ENCODE measurements around the gene HOTAIR. TPM values are rescaled to one million over a fixed set of nuclear protein-coding genes. Genes with fewer than 3 reads are reported as not detected.

The HOTAIR gene
- total RNA-seq, 1 donor from 2014 or later, result not detected

DNA sequence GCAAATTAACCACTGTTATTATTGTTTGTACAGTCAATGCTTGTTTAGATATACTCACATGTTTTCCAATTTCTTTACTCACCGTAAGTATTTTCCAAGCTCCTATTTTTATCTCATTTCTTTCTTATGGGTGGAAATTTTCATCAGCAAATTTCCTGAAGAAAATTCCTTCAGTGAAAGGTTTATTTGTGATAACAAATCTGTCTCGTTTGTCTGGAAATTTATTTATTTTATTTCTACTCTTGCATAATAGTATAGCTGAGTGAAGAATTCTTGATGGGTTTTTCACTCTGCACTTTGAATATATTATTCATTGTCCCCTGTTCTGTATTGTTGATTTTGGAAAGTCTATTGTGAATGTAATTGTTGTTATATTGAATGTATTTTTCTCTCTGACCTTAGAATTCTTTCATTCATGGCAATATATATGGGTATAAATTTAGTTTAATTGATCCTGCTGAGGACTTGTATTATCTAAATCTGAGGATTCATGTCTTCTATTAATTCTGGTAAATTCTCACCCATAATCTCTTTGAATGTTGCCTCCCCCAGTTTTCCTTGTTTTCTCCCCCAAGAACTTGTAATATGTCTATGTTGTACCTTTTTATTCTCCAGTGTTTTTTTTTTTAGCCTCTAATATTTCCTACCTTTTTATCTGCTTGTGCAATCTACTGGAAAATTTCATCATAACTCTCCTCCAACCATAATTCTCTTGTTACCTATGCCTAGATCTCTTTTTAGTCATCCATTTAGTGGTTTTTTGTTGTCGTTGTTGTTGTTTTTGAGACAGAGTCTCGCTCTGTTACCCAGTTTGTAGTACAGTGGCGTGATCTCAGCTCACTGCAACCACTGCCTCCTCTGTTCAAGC is 57.7 kb downstream of the HOTAIR start:
- TF ChIP-seq, protein P1, sequence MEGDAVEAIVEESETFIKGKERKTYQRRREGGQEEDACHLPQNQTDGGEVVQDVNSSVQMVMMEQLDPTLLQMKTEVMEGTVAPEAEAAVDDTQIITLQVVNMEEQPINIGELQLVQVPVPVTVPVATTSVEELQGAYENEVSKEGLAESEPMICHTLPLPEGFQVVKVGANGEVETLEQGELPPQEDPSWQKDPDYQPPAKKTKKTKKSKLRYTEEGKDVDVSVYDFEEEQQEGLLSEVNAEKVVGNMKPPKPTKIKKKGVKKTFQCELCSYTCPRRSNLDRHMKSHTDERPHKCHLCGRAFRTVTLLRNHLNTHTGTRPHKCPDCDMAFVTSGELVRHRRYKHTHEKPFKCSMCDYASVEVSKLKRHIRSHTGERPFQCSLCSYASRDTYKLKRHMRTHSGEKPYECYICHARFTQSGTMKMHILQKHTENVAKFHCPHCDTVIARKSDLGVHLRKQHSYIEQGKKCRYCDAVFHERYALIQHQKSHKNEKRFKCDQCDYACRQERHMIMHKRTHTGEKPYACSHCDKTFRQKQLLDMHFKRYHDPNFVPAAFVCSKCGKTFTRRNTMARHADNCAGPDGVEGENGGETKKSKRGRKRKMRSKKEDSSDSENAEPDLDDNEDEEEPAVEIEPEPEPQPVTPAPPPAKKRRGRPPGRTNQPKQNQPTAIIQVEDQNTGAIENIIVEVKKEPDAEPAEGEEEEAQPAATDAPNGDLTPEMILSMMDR (IDR thresholded peaks at IDR 0.05), result no peak
- H3K4me1 ChIP-seq, result no peaks in the 10 kb centered on the region
- no peaks in the 10 kb centered on the region for H3K9me3 ChIP-seq
- H3K27ac ChIP-seq, result no peak overlapping the region
- no peaks in the 10 kb centered on the region for H3K36me3 ChIP-seq
- DNase-seq (no peak), ATAC-seq (no peak)
- peaks cover 54% of the 10 kb centered on the region for H3K27me3 ChIP-seq
- no peak overlapping the region for H3K4me3 ChIP-seq
- intact Hi-C loops (cut with DNase I), result no loop called here

Small RNA genes within 50 kb of the gene (microRNA-seq; reads per million reads assigned to microRNA genes)
- gene MIR196A2 (ENCODE audit: borderline microRNAs expressed), result 2.6 reads per million, percentile 16 among the genes with 10 or more reads in this experiment

Other genes with a start within 250 kb of the HOTAIR start
- 191 TPM for gene CALCOCO1, start 247.5 kb downstream of the HOTAIR start, total RNA-seq
- not detected for gene CISTR, start 223.0 kb downstream of the HOTAIR start, total RNA-seq
- gene HOXC13, start 36.1 kb downstream of the HOTAIR start, total RNA-seq, result not detected
- not detected for gene HOXC12, start 20.1 kb downstream of the HOTAIR start, total RNA-seq
- not detected for gene HOXC11, start 1.8 kb downstream of the HOTAIR start, total RNA-seq
- not detected for gene HOXC10, start 10.2 kb upstream of the HOTAIR start, total RNA-seq
- gene HOXC9, start 25.2 kb upstream of the HOTAIR start, total RNA-seq, result 0.61 TPM
- gene HOXC8, start 34.0 kb upstream of the HOTAIR start, total RNA-seq, result 0.55 TPM
- 1.4 TPM for gene HOXC6, start 53.5 kb upstream of the HOTAIR start, total RNA-seq
- not detected for gene HOXC5, start 58.1 kb upstream of the HOTAIR start, total RNA-seq
- 0.61 TPM for gene HOXC4, start 78.9 kb upstream of the HOTAIR start, total RNA-seq
- 22.7 TPM for gene SMUG1, start 214.0 kb upstream of the HOTAIR start, total RNA-seq

Data from upper lobe of right lung (tissue), 1 donor.